Left kidney (tissue), 2 donors: ENCODE results near the gene AARS1. TPM values are rescaled to one million over a fixed set of nuclear protein-coding genes. Genes with fewer than 3 reads are reported as not detected.
"Not testable (repeated sequence)": the region's sequence is repeated elsewhere in the genome, so short reads cannot be mapped to it uniquely, and the experiment has no call there.

Source experiments
- DNase-seq: peaks from one replicate; pipeline ENCODE4 v3.0.0-alpha.2; 2013
- polyA plus RNA-seq: library from polyadenylated mRNA; unstranded; fragments of 120-200 nt; gene quantifications from one replicate; pipeline ENCODE4 v1.2.1, GENCODE V29; 2013; ENCODE audit not compliant: insufficient read length

The AARS1 gene
- polyA plus RNA-seq, 1 donor: 85.6 TPM

- not testable (repeated sequence) for DNase-seq
Observed at GRCh38 chr16:70287304-70287971, 1.9 kb downstream of the AARS1 start.

- no peak for DNase-seq
Observed at GRCh38 chr16:70276392-70276791, 12.9 kb downstream of the AARS1 start.

GRCh38 chr16:70271696-70272095, 17.6 kb downstream of the AARS1 start:
- DNase-seq: no peak

- DNase-seq: no peak
Observed at GRCh38 chr16:70270176-70270575, 19.1 kb downstream of the AARS1 start.

GRCh38 chr16:70269471-70269870, 19.8 kb downstream of the AARS1 start:
- no peak for DNase-seq

- DNase-seq: not testable (repeated sequence)
Observed at GRCh38 chr16:70267922-70268321, 21.4 kb downstream of the AARS1 start.

- peak; percentile 31 for DNase-seq
Observed at GRCh38 chr16:70267516-70267915, 21.8 kb downstream of the AARS1 start.

- DNase-seq: not testable (repeated sequence)
Observed at GRCh38 chr16:70259903-70260302, 29.4 kb downstream of the AARS1 start.

GRCh38 chr16:70258946-70259345, 30.4 kb downstream of the AARS1 start:
- no peak for DNase-seq

GRCh38 chr16:70258065-70258464, 31.2 kb downstream of the AARS1 start:
- DNase-seq: no peak

GRCh38 chr16:70257391-70257790, 31.9 kb downstream of the AARS1 start:
- no peak for DNase-seq

- DNase-seq: no peak
Observed at GRCh38 chr16:70255574-70255973, 33.7 kb downstream of the AARS1 start.

GRCh38 chr16:70254965-70255286, 34.4 kb downstream of the AARS1 start:
- DNase-seq: no peak

GRCh38 chr16:70254180-70254964, 34.9 kb downstream of the AARS1 start:
- DNase-seq: no peak

- DNase-seq: no peak
Observed at GRCh38 chr16:70253291-70254106, 35.8 kb downstream of the AARS1 start.

- no peak for DNase-seq
Observed at GRCh38 chr16:70252355-70252988, 36.8 kb downstream of the AARS1 start.

- DNase-seq: peak; percentile 91
Observed at GRCh38 chr16:70251629-70252354, 37.5 kb downstream of the AARS1 start, which contains the start of gene EXOSC6. EXOSC6 (minus strand) TSS chr16:70251940; CDS start chr16:70251900, 40 bp downstream.

- peak; percentile 28 for DNase-seq
Observed at GRCh38 chr16:70250748-70251628, 38.3 kb downstream of the AARS1 start.

- DNase-seq: not testable (repeated sequence)
Observed at GRCh38 chr16:70249697-70250096, 39.6 kb downstream of the AARS1 start.

GRCh38 chr16:70238773-70239172, 50.5 kb downstream of the AARS1 start:
- DNase-seq: not testable (repeated sequence)
